Measurements from ENCODE around the gene CST8.

The CST8 gene, protein sequence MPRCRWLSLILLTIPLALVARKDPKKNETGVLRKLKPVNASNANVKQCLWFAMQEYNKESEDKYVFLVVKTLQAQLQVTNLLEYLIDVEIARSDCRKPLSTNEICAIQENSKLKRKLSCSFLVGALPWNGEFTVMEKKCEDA

DNA sequence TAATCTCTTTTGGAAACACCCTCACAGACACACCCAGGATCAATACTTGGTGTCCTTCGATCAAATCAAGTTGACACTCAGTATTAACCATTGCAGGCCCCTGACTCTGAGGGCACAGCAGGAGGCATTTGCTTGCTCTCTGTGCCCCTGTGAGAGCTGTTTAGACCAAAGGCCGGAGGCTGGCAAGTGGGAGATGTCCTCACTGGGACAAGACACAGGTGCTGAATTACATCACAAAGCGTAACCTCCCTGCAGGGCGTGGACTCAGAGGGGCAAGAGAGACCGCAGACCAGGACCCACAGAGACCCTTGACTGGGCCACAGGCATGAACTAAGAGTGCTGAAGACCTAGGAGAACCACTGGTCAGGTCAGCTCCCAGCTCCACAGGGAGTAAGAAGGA is at the start of gene CST8:
Gene CST8 (plus strand): TSS at position 301 of the 400 bp plus-strand sequence. CDS start 551 bp downstream, outside the sequence.
- no peak within 1 kb of the TSS for H3K4me3 ChIP-seq (replicated peaks; ENCODE audit: low read depth, low read length)
- TF ChIP-seq, protein P1, sequence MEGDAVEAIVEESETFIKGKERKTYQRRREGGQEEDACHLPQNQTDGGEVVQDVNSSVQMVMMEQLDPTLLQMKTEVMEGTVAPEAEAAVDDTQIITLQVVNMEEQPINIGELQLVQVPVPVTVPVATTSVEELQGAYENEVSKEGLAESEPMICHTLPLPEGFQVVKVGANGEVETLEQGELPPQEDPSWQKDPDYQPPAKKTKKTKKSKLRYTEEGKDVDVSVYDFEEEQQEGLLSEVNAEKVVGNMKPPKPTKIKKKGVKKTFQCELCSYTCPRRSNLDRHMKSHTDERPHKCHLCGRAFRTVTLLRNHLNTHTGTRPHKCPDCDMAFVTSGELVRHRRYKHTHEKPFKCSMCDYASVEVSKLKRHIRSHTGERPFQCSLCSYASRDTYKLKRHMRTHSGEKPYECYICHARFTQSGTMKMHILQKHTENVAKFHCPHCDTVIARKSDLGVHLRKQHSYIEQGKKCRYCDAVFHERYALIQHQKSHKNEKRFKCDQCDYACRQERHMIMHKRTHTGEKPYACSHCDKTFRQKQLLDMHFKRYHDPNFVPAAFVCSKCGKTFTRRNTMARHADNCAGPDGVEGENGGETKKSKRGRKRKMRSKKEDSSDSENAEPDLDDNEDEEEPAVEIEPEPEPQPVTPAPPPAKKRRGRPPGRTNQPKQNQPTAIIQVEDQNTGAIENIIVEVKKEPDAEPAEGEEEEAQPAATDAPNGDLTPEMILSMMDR (IDR thresholded peaks at IDR 0.05; ENCODE audit: insufficient read depth, low read length, poor library complexity, severe bottlenecking): no peak
- DNase-seq (ENCODE audit: extremely low read depth, insufficient read length): no peak
- no peaks in the 10 kb centered on the region for H3K27me3 ChIP-seq (replicated peaks; ENCODE audit: control insufficient read depth, insufficient read depth, low read length)
- no peaks in the 10 kb centered on the region for H3K36me3 ChIP-seq (ENCODE audit: control insufficient read depth, insufficient read depth, low read length)

DNA sequence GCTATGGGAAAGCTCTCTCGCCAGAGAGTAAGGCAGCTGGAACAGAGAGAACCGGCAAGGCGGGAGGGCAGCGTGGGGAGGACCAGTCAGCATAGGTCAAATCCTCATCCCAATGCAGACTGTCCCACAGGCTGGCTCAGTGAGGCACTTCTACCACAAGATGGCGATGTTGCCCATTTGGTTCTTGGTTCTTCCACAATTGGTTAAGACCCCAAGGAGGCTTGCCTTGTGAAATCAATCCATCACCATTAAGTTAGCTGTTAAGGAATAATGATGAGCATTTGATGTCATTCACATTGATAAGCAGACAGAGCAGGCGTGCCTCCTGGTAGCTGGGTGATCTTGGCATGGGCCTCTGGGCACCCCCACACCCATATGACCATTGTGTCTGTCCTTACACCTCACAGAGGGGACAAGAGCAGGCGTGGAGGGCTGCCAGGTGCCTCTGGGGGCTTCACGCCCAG is 49.0 kb upstream of the CST8 start:
- no peak for DNase-seq (ENCODE audit: extremely low read depth, insufficient read length)
- no peaks in the 10 kb centered on the region for H3K27me3 ChIP-seq (replicated peaks; ENCODE audit: control insufficient read depth, insufficient read depth, low read length)
- TF ChIP-seq, protein P1 (IDR thresholded peaks at IDR 0.05; ENCODE audit: insufficient read depth, low read length, poor library complexity, severe bottlenecking): peak; percentile 86
- no peaks in the 10 kb centered on the region for H3K36me3 ChIP-seq (ENCODE audit: control insufficient read depth, insufficient read depth, low read length)
- no peak overlapping the region for H3K4me3 ChIP-seq (replicated peaks; ENCODE audit: low read depth, low read length)

DNA sequence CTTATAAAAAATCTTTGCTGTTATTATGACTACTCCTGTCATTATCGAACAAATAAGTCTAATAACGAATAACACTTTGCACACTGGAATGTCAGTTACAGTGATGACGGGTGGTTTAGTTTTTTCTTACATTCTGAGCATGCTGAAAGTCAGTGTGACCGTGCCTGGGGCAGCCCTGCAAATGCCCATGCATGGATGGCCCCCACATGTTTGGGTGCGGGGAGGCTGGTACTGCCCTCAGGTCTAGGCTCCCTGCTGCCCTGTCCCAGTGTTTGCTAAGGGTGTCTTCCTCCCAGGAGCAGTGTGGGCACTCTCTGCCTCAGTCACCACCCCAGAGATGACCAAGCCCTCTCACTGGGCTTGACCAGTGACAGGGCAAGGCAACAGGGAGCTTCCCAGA is 48.5 kb upstream of the CST8 start:
- no peak overlapping the region for H3K4me3 ChIP-seq (replicated peaks; ENCODE audit: low read depth, low read length)
- no peaks in the 10 kb centered on the region for H3K36me3 ChIP-seq (ENCODE audit: control insufficient read depth, insufficient read depth, low read length)
- no peak for DNase-seq (ENCODE audit: extremely low read depth, insufficient read length)
- TF ChIP-seq, protein P1 (IDR thresholded peaks at IDR 0.05; ENCODE audit: insufficient read depth, low read length, poor library complexity, severe bottlenecking): no peak
- H3K27me3 ChIP-seq (replicated peaks; ENCODE audit: control insufficient read depth, insufficient read depth, low read length): no peaks in the 10 kb centered on the region

DNA sequence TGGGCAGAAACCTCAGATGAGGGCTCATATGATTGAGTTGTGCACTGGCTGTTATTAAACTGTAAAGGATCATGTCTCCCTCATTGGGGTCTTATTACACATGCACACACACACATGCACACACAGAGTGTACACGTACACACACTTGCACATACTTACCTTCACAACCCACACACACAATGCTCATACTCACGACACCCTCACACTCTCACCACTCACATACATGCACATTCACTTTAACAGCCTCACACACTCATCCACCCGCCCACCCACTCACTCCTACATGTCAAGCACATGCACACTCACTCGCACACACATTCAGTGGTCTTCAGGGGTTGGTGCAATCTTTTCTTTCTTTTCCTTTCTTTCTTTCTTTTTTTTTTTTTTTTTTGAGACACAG is 46.1 kb upstream of the CST8 start:
- no peak for DNase-seq (ENCODE audit: extremely low read depth, insufficient read length)
- H3K27me3 ChIP-seq (replicated peaks; ENCODE audit: control insufficient read depth, insufficient read depth, low read length): no peaks in the 10 kb centered on the region
- no peaks in the 10 kb centered on the region for H3K36me3 ChIP-seq (ENCODE audit: control insufficient read depth, insufficient read depth, low read length)
- TF ChIP-seq, protein P1 (IDR thresholded peaks at IDR 0.05; ENCODE audit: insufficient read depth, low read length, poor library complexity, severe bottlenecking): no peak
- H3K4me3 ChIP-seq (replicated peaks; ENCODE audit: low read depth, low read length): no peak overlapping the region

DNA sequence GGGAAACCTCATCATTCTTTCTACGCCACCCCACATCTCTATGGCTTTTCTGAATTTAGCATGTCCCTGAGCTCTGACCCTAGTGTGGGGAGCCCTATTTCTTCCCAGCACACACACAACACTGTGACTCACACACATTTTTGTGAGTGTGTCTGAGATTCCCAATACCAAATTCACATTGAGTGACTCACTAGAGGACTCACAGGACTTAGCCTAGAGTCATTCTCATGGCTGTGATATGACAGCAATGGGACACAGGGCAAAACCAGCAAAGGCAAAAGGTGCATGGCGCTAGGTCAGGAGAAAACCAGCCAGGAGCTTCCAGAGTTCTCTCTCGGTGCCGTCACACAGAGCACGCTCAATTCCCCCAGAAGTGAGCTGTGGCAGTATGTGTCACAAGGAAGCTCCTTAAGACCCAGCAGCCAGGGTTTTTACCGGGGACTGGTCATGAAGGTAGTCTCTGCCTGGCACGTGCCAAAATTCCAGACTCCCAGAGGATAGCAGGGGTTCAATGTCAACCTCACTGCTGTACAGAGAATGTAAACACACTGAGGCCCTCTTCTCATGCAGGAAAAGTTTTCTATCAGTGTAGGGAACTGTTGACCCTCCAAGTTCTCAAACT is 45.2 kb upstream of the CST8 start:
- Histone ChIP-seq H3K36me3 (ENCODE audit: control insufficient read depth, insufficient read depth, low read length) (no peaks in the 10 kb centered on the region), H3K4me3 (replicated peaks; ENCODE audit: low read depth, low read length) (no peak overlapping the region), H3K27me3 (replicated peaks; ENCODE audit: control insufficient read depth, insufficient read depth, low read length) (no peaks in the 10 kb centered on the region)
- TF ChIP-seq, protein P1 (IDR thresholded peaks at IDR 0.05; ENCODE audit: insufficient read depth, low read length, poor library complexity, severe bottlenecking): no peak
- DNase-seq (ENCODE audit: extremely low read depth, insufficient read length): no peak
